Neuronal stem cell (in vitro differentiated cells): Measurements from ENCODE around the gene GNG12.

Source experiments
- DNase-seq: peaks from one replicate; pipeline ENCODE4 v3.0.0-alpha.2; 2013; ENCODE audit warnings: low spot score
- H2AFZ ChIP-seq: one replicate; pipeline ENCODE4 v1.6.1; 2013; ENCODE audit warnings: mild to moderate bottlenecking, low read length, inconsistent platforms
- H2AK5ac ChIP-seq: 2 replicates; pipeline ENCODE4 v1.6.1; 2013; ENCODE audit warnings: low read depth, mild to moderate bottlenecking, inconsistent platforms, low read length, moderate library complexity, mixed read lengths
- H2BK120ac ChIP-seq: 2 replicates; pipeline ENCODE4 v1.6.1; 2013; ENCODE audit warnings: low read depth, mild to moderate bottlenecking, inconsistent platforms, low read length, moderate library complexity, mixed read lengths
- H2BK12ac ChIP-seq: one replicate; pipeline ENCODE4 v1.6.1; 2013; ENCODE audit warnings: low read length, inconsistent platforms
- H2BK15ac ChIP-seq: 2 replicates; pipeline ENCODE4 v1.6.1; 2013; ENCODE audit warnings: mild to moderate bottlenecking, low read length, inconsistent platforms, mixed read lengths
- H2BK5ac ChIP-seq: one replicate; pipeline ENCODE4 v1.6.1; 2013; ENCODE audit warnings: inconsistent platforms, mild to moderate bottlenecking, low read length, moderate library complexity
- H3K14ac ChIP-seq: one replicate; pipeline ENCODE4 v1.6.1; 2013; ENCODE audit warnings: low read length, inconsistent platforms
- H3K18ac ChIP-seq: 2 replicates; pipeline ENCODE4 v1.6.1; 2013; ENCODE audit warnings: low read length, inconsistent platforms
- H3K23ac ChIP-seq: 2 replicates; pipeline ENCODE4 v1.6.1; 2013; ENCODE audit warnings: low read depth, mild to moderate bottlenecking, mixed read lengths, low read length, inconsistent platforms; ENCODE audit not compliant: poor library complexity
- H3K27ac ChIP-seq: replicated peaks from 3 replicates; pipeline ENCODE4 v1.5.1; 2013; ENCODE audit warnings: low read length, inconsistent platforms
- H3K27me3 ChIP-seq, 3 experiments: 2 replicates each; pipeline ENCODE4 v1.6.1; 2013; ENCODE audit warnings: low read length in 3 of 3, mild to moderate bottlenecking in 2 of 3, inconsistent platforms in 1 of 3, low read depth in 1 of 3, mixed read lengths in 1 of 3, moderate library complexity in 1 of 3; ENCODE audit not compliant: control insufficient read depth in 3 of 3, insufficient read depth in 3 of 3
- H3K36me3 ChIP-seq, 2 donors: replicated peaks in 1 of 2; 2 replicates each; pipeline ENCODE4 v1.6.1; 2013; ENCODE audit warnings: low read length in 2 of 2; ENCODE audit not compliant: control insufficient read depth in 2 of 2, insufficient read depth in 2 of 2
- H3K4ac ChIP-seq: 2 replicates; pipeline ENCODE4 v1.6.1; 2013; ENCODE audit warnings: inconsistent platforms, mild to moderate bottlenecking, low read length, moderate library complexity
- H3K4me1 ChIP-seq, 2 donors: 1 replicate in 1 of 2; 2 replicates in 1 of 2; pipeline ENCODE4 v1.6.1; 2013; ENCODE audit warnings: low read length in 2 of 2, low read depth in 1 of 2; ENCODE audit not compliant: control insufficient read depth in 2 of 2, insufficient read depth in 1 of 2
- H3K4me2 ChIP-seq: one replicate; pipeline ENCODE4 v1.6.1; 2013; ENCODE audit warnings: mild to moderate bottlenecking, low read length, inconsistent platforms; ENCODE audit not compliant: insufficient read depth, poor library complexity, severe bottlenecking
- H3K4me3 ChIP-seq, 2 donors: 2 replicates each; pipeline ENCODE4 v1.5.1; 2013; ENCODE audit warnings: low read length in 2 of 2, mild to moderate bottlenecking in 2 of 2, inconsistent platforms in 1 of 2, moderate library complexity in 1 of 2
- H3K79me1 ChIP-seq: one replicate; pipeline ENCODE4 v1.6.1; 2013; ENCODE audit warnings: low read depth, mild to moderate bottlenecking, inconsistent platforms, low read length, moderate library complexity
- H3K9ac ChIP-seq: one replicate; pipeline ENCODE4 v1.6.1; 2013; ENCODE audit warnings: mild to moderate bottlenecking, low read depth, low read length, inconsistent platforms; ENCODE audit not compliant: poor library complexity
- H3K9me3 ChIP-seq, 2 donors: replicated peaks in 1 of 2; 2 replicates each; pipeline versions ENCODE3 to v1.6.1; 2013; ENCODE audit warnings: low read length in 2 of 2, mild to moderate bottlenecking in 2 of 2, inconsistent platforms in 1 of 2, low read depth in 1 of 2, mixed read lengths in 1 of 2, moderate library complexity in 1 of 2; ENCODE audit not compliant: control insufficient read depth in 2 of 2, insufficient read depth in 1 of 2
- H4K8ac ChIP-seq: one replicate; pipeline ENCODE4 v1.6.1; 2013; ENCODE audit warnings: low read depth, mild to moderate bottlenecking, inconsistent platforms, low read length, moderate library complexity
- H4K91ac ChIP-seq: one replicate; pipeline ENCODE4 v1.6.1; 2013; ENCODE audit warnings: low read length, low read depth, mild to moderate bottlenecking, inconsistent platforms; ENCODE audit not compliant: poor library complexity
- WGBS, 2 donors: extraction: QIAGEN DNeasy Blood & Tissue Kit; methylation state at CpG; one replicate each; pipeline ENCODE4 v1.1.7; 2013; ENCODE audit warnings: missing lambda C conversion rate in 2 of 2, mixed read lengths in 1 of 2; ENCODE audit not compliant: insufficient read length in 2 of 2, insufficient replicate concordance in 1 of 2; ENCODE audit errors: extremely low coverage in 2 of 2; 5-methylcytosine and 5-hydroxymethylcytosine counted together

The GNG12 gene

GRCh38 chr1:67677408-67677807, 155.9 kb downstream of the GNG12 start:
- no peaks in the 10 kb centered on the region for H3K36me3 ChIP-seq
- H3K23ac ChIP-seq: no peak overlapping the region
- no peak overlapping the region for H2BK5ac ChIP-seq
- H3K4me2 ChIP-seq: no peak overlapping the region
- H3K9me3 ChIP-seq: no peaks in the 10 kb centered on the region
- no peak for DNase-seq
- no peak overlapping the region for H2AFZ ChIP-seq
- no peak overlapping the region for H4K91ac ChIP-seq
- no peak overlapping the region for H3K18ac ChIP-seq
- peaks cover 2 to 11% of the 10 kb centered on the region in 2 donors for H3K4me1 ChIP-seq
- no peak overlapping the region for H3K9ac ChIP-seq
- H3K27me3 ChIP-seq: no peaks in the 10 kb centered on the region
- WGBS, 2 donors: no CpG with 5 or more reads among the region's 2 CpGs
- H2AK5ac ChIP-seq: no peak overlapping the region
- no peak overlapping the region for H2BK12ac ChIP-seq
- H4K8ac ChIP-seq: no peak overlapping the region
- no peak overlapping the region for H2BK120ac ChIP-seq
- H3K79me1 ChIP-seq: no peaks in the 10 kb centered on the region
- H3K4ac ChIP-seq: no peak overlapping the region
- H3K4me3 ChIP-seq: no peak overlapping the region
- no peak overlapping the region for H3K27ac ChIP-seq
- no peak overlapping the region for H2BK15ac ChIP-seq
- no peak overlapping the region for H3K14ac ChIP-seq

- Histone ChIP-seq H3K4me3 (no peak overlapping the region), H3K36me3 (no peaks in the 10 kb centered on the region), H4K91ac (no peak overlapping the region), H3K18ac (no peak overlapping the region), H3K14ac (no peak overlapping the region), H3K4me2 (no peak overlapping the region), H2BK5ac (no peak overlapping the region), H2BK120ac (no peak overlapping the region), H3K27ac (no peak overlapping the region), H3K4me1 (peaks cover 2 to 11% of the 10 kb centered on the region in 2 donors), H3K23ac (no peak overlapping the region), H2BK12ac (no peak overlapping the region), H4K8ac (no peak overlapping the region), H2AFZ (no peak overlapping the region), H3K9ac (no peak overlapping the region), H3K9me3 (no peaks in the 10 kb centered on the region), H3K79me1 (no peaks in the 10 kb centered on the region), H2AK5ac (no peak overlapping the region), H3K27me3 (no peaks in the 10 kb centered on the region), H3K4ac (no peak overlapping the region), H2BK15ac (no peak overlapping the region)
- DNase-seq: no peak
- no CpG with 5 or more reads among the region's 2 CpGs for WGBS, 2 donors
Observed at GRCh38 chr1:67676946-67677345, 156.3 kb downstream of the GNG12 start.

- Histone ChIP-seq H2BK120ac (no peak overlapping the region), H3K36me3 (no peaks in the 10 kb centered on the region), H3K4ac (no peak overlapping the region), H3K27me3 (no peaks in the 10 kb centered on the region), H2AFZ (no peak overlapping the region), H2BK5ac (no peak overlapping the region), H4K91ac (no peak overlapping the region), H3K23ac (no peak overlapping the region), H3K14ac (no peak overlapping the region), H3K18ac (no peak overlapping the region), H3K4me1 (peaks cover 2 to 11% of the 10 kb centered on the region in 2 donors), H3K9me3 (no peaks in the 10 kb centered on the region), H2AK5ac (no peak overlapping the region), H3K4me2 (no peak overlapping the region), H2BK12ac (no peak overlapping the region), H4K8ac (no peak overlapping the region), H3K4me3 (no peak overlapping the region), H3K9ac (no peak overlapping the region), H2BK15ac (no peak overlapping the region), H3K79me1 (no peaks in the 10 kb centered on the region), H3K27ac (no peak overlapping the region)
- WGBS, 2 donors: no CpG with 5 or more reads among the region's 2 CpGs
- DNase-seq: no peak
Observed at GRCh38 chr1:67676287-67676686, 157.0 kb downstream of the GNG12 start.

- H3K14ac ChIP-seq: no peak overlapping the region
- H3K27ac ChIP-seq: no peak overlapping the region
- H3K4ac ChIP-seq: no peak overlapping the region
- no peak overlapping the region for H3K4me2 ChIP-seq
- H2BK12ac ChIP-seq: no peak overlapping the region
- no peaks in the 10 kb centered on the region for H3K9me3 ChIP-seq
- H4K91ac ChIP-seq: no peak overlapping the region
- no peaks in the 10 kb centered on the region for H3K79me1 ChIP-seq
- H2BK15ac ChIP-seq: no peak overlapping the region
- H4K8ac ChIP-seq: no peak overlapping the region
- no CpG with 5 or more reads among the region's 2 CpGs for WGBS, 2 donors
- no peak overlapping the region for H2BK120ac ChIP-seq
- no peak overlapping the region for H3K23ac ChIP-seq
- peaks cover 2 to 11% of the 10 kb centered on the region in 2 donors for H3K4me1 ChIP-seq
- no peak overlapping the region for H3K4me3 ChIP-seq
- no peak overlapping the region for H3K18ac ChIP-seq
- H2AK5ac ChIP-seq: no peak overlapping the region
- no peak for DNase-seq
- no peak overlapping the region for H3K9ac ChIP-seq
- H3K36me3 ChIP-seq: no peaks in the 10 kb centered on the region
- H2BK5ac ChIP-seq: no peak overlapping the region
- H2AFZ ChIP-seq: no peak overlapping the region
- no peaks in the 10 kb centered on the region for H3K27me3 ChIP-seq
Observed at GRCh38 chr1:67675800-67676199, 157.5 kb downstream of the GNG12 start.
